Activated CD4-positive, alpha-beta T cell treated with anti-CD3 and anti-CD28 coated beads, Interleukin-2, Interleukin-4, amounts not matched to agents 100 ng/mL and 50 ng/mL, durations not matched to agents 16 hours and 8 hours (primary cell): ENCODE measurements around the gene TTC34.
A peak's percentile ranks its signal among the peaks of the same experiment; 100 is the strongest.
"Not testable (repeated sequence)": the region's sequence is repeated elsewhere in the genome, so short reads cannot be mapped to it uniquely, and the experiment has no call there.

ENCODE experiments used
- DNase-seq: peaks from one replicate; pipeline ENCODE4 v3.0.0-alpha.2; 2020; ENCODE audit warnings: low spot score

TTC34 gene

GRCh38 chr1:2676726-2677125 is 124.8 kb downstream of the TTC34 start:
- DNase-seq, result not testable (repeated sequence)

GRCh38 chr1:2671656-2672055 is 129.8 kb downstream of the TTC34 start:
- DNase-seq, result not testable (repeated sequence)

GRCh38 chr1:2659806-2660205 is 141.7 kb downstream of the TTC34 start:
- not testable (repeated sequence) for DNase-seq

- DNase-seq, result not testable (repeated sequence)
Observed at GRCh38 chr1:2657909-2658308, 143.6 kb downstream of the TTC34 start.

- DNase-seq, result not testable (repeated sequence)
Observed at GRCh38 chr1:2657124-2657523, 144.4 kb downstream of the TTC34 start.

- DNase-seq, result not testable (repeated sequence)
Observed at GRCh38 chr1:2655598-2656434, 145.7 kb downstream of the TTC34 start.

- DNase-seq, result not testable (repeated sequence)
Observed at GRCh38 chr1:2654443-2654948, 147.0 kb downstream of the TTC34 start.

- not testable (repeated sequence) for DNase-seq
Observed at GRCh38 chr1:2653741-2654442, 147.6 kb downstream of the TTC34 start.

GRCh38 chr1:2652926-2653571 is 148.4 kb downstream of the TTC34 start:
- DNase-seq, result not testable (repeated sequence)

- DNase-seq, result not testable (repeated sequence)
Observed at GRCh38 chr1:2652152-2652925, 149.2 kb downstream of the TTC34 start.

GRCh38 chr1:2650967-2651645 is 150.4 kb downstream of the TTC34 start:
- DNase-seq, result no peak

GRCh38 chr1:2646837-2647236 is 154.7 kb downstream of the TTC34 start:
- DNase-seq, result no peak

GRCh38 chr1:2645776-2646175 is 155.7 kb downstream of the TTC34 start:
- no peak for DNase-seq

- no peak for DNase-seq
Observed at GRCh38 chr1:2645143-2645542, 156.3 kb downstream of the TTC34 start.

- DNase-seq, result no peak
Observed at GRCh38 chr1:2644591-2645101, 156.8 kb downstream of the TTC34 start.

- no peak for DNase-seq
Observed at GRCh38 chr1:2644171-2644570, 157.3 kb downstream of the TTC34 start.

GRCh38 chr1:2643414-2644077 is 157.9 kb downstream of the TTC34 start:
- no peak for DNase-seq

- DNase-seq, result peak; percentile 95
Observed at GRCh38 chr1:2642560-2643413, 158.7 kb downstream of the TTC34 start.

GRCh38 chr1:2642131-2642559 is 159.3 kb downstream of the TTC34 start:
- DNase-seq, result no peak
